Coronary artery (tissue), 2 donors: ENCODE measurements around the gene GRID1.
A peak's percentile ranks its signal among the peaks of the same experiment; 100 is the strongest.

Source experiments
- DNase-seq: peaks from one replicate; pipeline ENCODE4 v3.0.0-alpha.2; 2017; ENCODE audit warnings: low spot score
- H3K27ac ChIP-seq, 2 donors: fragments of 200-600 bp; sonication (generic); one replicate each; pipeline ENCODE4 v1.5.1; 2016 to 2019
- H3K4me3 ChIP-seq: fragments of 200-600 bp; sonication (generic); 2 replicates; pipeline ENCODE4 v1.5.1; 2016; ENCODE audit warnings: mild to moderate bottlenecking, moderate library complexity
- CTCF ChIP-seq: fragments of 200-600 bp; sonication (generic); IDR thresholded peaks from one replicate; pipeline ENCODE4 v1.5.1; 2019; ENCODE audit warnings: antibody characterized with exemption

The GRID1 gene

GRCh38 chr10:86319676-86320075 is 46.9 kb downstream of the GRID1 start:
- peak; percentile 26 for DNase-seq
- TF ChIP-seq CTCF, result no peak
- Histone ChIP-seq H3K4me3 (no peak overlapping the region), H3K27ac (no peak overlapping the region)

- no peak overlapping the region for H3K27ac ChIP-seq
- no peak overlapping the region for H3K4me3 ChIP-seq
- TF ChIP-seq CTCF, result no peak
- peak; percentile 35 for DNase-seq
Observed at GRCh38 chr10:86317949-86318725, 48.5 kb downstream of the GRID1 start.

- Histone ChIP-seq H3K27ac (no peak overlapping the region), H3K4me3 (no peak overlapping the region)
- DNase-seq, result no peak
- TF ChIP-seq CTCF, result no peak
Observed at GRCh38 chr10:86316990-86317389, 49.6 kb downstream of the GRID1 start.

- Histone ChIP-seq H3K4me3 (no peak overlapping the region), H3K27ac (no peak overlapping the region)
- no peak for TF ChIP-seq CTCF
- no peak for DNase-seq
Observed at GRCh38 chr10:86316274-86316835, 50.2 kb downstream of the GRID1 start.

- no peak overlapping the region for H3K27ac ChIP-seq
- DNase-seq, result no peak
- no peak for TF ChIP-seq CTCF
- no peak overlapping the region for H3K4me3 ChIP-seq
Observed at GRCh38 chr10:86315549-86315942, 51.0 kb downstream of the GRID1 start.

- no peak for DNase-seq
- Histone ChIP-seq H3K27ac (no peak overlapping the region), H3K4me3 (no peak overlapping the region)
- no peak for TF ChIP-seq CTCF
Observed at GRCh38 chr10:86314616-86315548, 51.7 kb downstream of the GRID1 start.
